ENCODE results near the gene ICAM5. TPM values are rescaled to one million over a fixed set of nuclear protein-coding genes. Genes with fewer than 3 reads are reported as not detected.

ICAM5 gene
- total RNA-seq, 2 donors from 2014 or later: 0.39 to 2.0 TPM

DNA sequence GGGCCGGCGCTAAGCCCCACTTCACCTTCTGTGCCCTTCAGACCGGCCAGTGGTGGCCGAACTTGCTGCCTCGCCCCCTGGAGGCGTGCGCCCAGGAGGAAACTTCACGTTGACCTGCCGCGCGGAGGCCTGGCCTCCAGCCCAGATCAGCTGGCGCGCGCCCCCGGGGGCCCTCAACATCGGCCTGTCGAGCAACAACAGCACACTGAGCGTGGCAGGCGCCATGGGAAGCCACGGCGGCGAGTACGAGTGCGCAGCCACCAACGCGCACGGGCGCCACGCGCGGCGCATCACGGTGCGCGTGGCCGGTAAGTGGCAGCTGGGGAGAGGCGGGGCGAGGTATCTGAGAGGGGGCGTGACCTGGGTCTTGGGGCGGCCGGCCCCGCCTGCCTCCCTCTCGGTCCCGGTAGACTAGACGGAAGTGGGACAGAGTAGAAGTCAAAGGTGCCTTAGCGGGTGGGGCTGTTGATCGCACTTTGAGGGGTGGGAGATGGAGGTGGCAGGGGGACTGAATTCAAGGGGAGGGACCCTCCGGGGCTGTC is 5.6 kb downstream of the ICAM5 start:
- peaks cover 10 to 14% of the 10 kb centered on the region in 2 donors for H3K36me3 Mint-ChIP-seq
- no peaks in the 10 kb centered on the region for H3K9me3 Mint-ChIP-seq
- peak; percentile 52 to 62 for ATAC-seq
- no peak overlapping the region for H3K27ac Mint-ChIP-seq
- DNase-seq (ENCODE audit: low spot score in 2 of 2): peak in 1 of 2 donors; percentile 59

- Mint-ChIP-seq H3K27ac (no peak overlapping the region), H3K9me3 (no peaks in the 10 kb centered on the region), H3K36me3 (peaks cover 10 to 14% of the 10 kb centered on the region in 2 donors)
- DNase-seq (ENCODE audit: low spot score in 2 of 2) (no peak), ATAC-seq (no peak)
These were observed 6.3 kb downstream of the ICAM5 start for GRCh38 chr19:10295847-10296591.

DNA sequence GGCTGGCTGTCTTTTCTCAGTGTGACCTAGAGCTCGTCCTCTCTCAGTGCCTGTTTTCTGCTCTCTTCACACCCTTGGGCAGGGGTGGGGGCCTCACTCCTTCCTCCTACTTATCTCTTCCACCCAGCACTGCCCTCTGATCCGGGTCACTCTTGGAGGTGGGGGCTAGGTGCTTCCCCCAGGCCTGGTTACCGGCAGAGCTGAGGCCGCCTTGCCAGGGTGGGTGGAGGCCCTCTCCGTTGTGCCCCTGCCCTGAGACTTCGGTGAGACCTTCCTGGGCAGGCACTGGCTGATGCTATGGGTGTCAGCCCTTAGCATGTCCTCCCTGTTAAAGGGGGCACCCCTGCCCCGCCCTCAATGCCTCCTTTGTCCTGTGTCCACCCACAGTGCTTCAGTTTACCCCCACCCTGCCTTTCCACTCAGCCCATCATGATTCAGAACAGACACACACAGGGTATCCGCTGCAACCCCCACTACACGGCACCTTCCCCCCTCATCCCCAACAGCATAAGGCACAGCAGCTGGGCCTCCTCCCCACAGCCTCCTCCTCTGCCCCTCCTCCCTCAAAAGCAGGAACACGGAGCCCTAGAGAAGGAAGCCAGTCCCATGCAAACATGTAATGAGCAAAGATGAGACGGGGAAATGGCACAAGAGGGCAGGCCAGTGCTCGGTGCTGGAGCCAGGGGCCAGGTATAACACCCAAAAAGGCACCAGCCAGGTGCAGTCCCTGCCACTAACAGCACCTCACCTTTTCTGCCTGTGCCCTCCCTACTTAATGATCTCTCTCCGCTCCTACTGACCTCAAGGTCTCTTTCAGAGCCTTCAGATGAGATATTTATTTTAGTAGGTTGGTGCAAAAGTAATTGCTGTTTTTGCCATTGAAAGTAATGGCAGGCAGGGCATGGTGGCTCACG is 10.1 kb downstream of the ICAM5 start:
- DNase-seq (ENCODE audit: low spot score in 2 of 2): no peak
- no peaks in the 10 kb centered on the region for H3K9me3 Mint-ChIP-seq
- ATAC-seq: no peak
- peaks cover 4 to 6% of the 10 kb centered on the region in 2 donors for H3K36me3 Mint-ChIP-seq
- H3K27ac Mint-ChIP-seq: peak overlapping the region in 1 of 2 donors; percentile 9

DNA sequence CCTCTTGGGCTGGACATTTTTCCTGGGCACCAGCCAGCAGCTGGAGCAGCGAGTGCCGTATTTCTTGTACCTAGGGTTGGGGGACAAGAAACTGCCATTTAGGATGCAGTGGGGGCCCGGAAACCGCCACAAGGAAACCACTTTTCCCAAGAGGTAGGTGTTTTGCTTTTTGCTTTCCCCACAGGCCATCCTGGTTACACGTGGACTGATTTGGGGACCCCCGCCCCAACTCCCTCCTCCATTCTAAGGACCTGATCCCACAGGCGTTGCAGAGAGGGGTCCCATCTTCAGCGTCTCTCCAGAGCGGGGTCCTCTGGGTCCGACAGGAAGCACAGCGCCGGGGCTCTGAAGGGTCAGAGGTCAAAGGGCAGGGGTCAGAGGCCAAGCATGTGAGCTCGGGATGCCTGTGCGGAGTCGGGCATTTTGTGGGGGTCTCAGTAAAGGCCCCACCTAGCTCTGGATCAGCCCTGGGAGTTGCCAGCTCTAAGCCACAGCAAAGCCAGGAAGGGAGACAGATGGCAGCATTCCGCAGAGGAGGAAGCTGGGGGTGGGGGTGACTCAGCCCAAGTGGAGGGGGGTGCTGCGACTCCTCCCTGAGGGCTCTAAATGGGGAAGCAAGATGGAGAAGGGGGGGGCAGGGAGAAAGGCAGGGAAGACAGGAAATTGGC is 15.5 kb downstream of the ICAM5 start:
- ATAC-seq (no peak), DNase-seq (ENCODE audit: low spot score in 2 of 2) (no peak)
- Mint-ChIP-seq H3K36me3 (peaks cover 0 to 4% of the 10 kb centered on the region in 2 donors), H3K9me3 (no peaks in the 10 kb centered on the region), H3K27ac (peak overlapping the region in 1 of 2 donors; percentile 77)

DNA sequence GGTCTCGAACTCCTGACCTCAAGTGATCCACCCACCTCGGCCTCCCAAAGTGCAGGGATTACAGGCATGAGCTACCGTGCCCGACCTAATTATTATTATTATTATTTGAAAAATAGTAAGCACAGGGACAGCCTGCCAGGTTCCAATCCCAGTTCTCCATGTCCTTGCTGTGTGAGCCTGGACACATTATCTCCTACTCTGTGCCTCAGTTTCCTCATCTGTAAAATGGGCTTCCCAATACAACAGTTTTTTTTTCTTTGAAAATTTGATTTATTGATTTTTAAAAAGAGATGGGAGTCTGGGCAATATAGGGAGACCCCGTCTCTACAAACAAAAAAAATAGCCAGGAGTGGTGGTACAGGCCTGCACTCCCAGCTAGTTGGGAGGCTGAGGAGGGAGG is 16.6 kb downstream of the ICAM5 start:
- ATAC-seq (no peak), DNase-seq (ENCODE audit: low spot score in 2 of 2) (no peak)
- Mint-ChIP-seq H3K36me3 (peaks cover 0 to 4% of the 10 kb centered on the region in 2 donors), H3K9me3 (no peaks in the 10 kb centered on the region), H3K27ac (no peak overlapping the region)

DNA sequence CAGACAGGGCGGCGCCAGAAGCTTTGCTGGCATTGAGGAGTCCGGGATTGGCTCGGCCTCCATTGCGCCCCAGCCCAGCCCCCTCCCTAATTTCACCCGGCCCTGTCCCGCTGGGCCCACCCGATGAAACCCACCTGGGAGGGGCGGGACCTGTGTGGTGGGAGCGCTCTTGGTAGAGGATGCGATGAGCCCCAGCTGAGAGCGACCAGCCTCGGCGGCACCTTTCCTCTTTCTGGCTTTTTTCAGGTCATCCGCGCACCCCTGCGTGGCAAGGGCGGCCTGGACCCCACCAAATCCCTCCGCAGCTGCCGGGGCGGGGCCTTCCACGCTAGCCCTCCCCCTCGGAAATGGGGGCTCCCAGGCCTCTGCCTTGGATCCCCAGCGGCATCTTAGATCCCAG is 19.7 kb downstream of the ICAM5 start, which contains the start of gene ZGLP1:
Gene ZGLP1 (minus strand): TSS at position 393 of the 400 bp plus-strand sequence.
- DNase-seq (ENCODE audit: low spot score in 2 of 2) (no peak), ATAC-seq (no peak)
- H3K27ac Mint-ChIP-seq: no peak within 1 kb of the TSS
- no peaks in the 10 kb centered on the region for H3K9me3 Mint-ChIP-seq
- H3K36me3 Mint-ChIP-seq: peaks cover 0 to 8% of the 10 kb centered on the region in 2 donors

DNA sequence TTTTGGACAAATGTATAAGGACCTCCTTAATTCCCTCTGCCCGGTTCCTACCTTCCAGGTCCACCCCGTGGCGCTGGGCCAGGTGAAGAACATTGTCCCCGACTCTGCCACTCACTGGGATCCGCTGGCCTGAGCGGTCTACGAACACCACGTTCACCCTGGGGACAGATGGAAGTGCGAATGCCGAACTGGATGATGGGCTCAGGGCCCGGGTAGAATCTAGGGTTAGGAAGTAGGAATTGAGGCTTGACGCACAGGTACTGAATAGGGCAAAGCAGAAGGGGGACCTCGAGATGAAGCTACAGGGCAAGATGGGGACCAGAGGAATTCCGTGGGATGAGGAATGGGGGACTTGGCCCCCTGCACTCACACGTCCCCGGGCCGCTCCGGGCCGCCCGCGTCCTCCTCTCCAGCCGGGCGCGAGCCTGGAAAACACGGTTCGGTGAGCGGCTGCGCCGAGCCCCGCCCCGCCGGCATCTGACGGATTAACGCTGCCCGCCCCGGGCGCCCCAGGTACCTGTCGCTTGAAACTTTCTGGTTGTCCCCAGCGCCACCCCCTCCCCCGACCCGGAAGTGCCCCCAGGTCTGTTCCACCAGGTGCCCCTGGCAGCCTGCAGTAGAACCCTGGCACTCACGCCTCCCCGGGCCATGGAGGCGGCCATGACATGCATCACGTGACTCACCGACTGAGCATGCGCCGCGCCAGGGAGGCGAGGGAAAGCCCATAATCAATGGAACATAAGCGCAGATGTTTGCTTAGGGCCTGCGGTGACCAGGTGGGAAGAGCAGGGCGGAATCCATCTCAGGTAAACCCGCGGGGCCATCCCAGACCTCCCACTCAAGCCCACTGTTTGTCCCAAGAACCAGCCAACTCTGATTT is 25.8 kb downstream of the ICAM5 start, which contains the start of gene FDX2:
Gene FDX2 (minus strand): TSS at position 681 of the 880 bp plus-strand sequence. CDS start 19 bp downstream, at position 662.
- Mint-ChIP-seq H3K27ac (peak within 1 kb of the TSS; percentile 65 to 93), H3K36me3 (peaks cover 11 to 24% of the 10 kb centered on the region in 2 donors), H3K9me3 (no peaks in the 10 kb centered on the region)
- ATAC-seq (peak; percentile 87 to 92), DNase-seq (ENCODE audit: low spot score in 2 of 2) (peak; percentile 88 to 93)

DNA sequence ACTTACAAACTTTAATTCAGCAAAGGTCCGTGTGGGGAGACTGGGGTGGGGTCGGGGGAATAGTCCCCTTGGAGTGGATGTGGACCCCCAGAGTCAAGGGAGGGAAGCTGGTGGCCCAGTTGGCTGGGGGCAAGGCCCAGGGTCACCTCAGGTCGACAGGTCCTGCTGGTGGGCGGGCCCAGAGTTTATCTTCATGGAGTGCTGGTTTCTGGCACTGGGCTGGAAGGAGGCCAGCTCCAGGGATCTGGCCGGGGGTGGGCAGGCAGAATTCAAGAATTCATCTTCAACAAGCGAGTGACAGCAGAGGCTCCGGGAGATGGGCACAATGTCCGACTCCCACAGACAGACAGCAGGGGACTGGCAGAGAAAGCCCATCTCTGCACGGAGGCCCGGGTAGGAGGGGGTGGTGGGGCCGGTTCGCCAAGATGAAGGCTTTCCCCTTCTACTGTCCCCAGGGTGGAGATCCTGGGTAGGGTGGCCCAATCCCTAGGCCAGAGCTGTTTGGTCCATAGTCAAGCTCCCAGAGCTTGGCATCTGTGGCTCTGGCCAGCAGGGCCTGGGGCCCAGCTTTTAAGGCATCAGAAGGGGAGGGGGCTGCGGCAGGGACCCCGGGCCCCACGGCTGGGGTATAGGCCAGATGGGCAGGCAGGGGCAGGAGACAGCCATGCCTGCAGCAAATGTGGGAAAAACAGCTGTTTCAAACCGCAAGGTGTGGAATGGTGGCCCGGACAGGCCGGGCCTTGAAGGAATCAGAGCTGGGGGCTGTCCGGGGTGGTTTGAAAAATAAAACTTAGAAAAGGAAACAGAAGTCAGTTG is 26.7 kb downstream of the ICAM5 start:
- Mint-ChIP-seq H3K36me3 (peaks cover 11 to 24% of the 10 kb centered on the region in 2 donors), H3K27ac (peak overlapping the region; percentile 65 to 93), H3K9me3 (no peaks in the 10 kb centered on the region)
- ATAC-seq (peak in 1 of 2 donors; percentile 13), DNase-seq (ENCODE audit: low spot score in 2 of 2) (no peak)

- DNase-seq (ENCODE audit: low spot score in 2 of 2): no peak
- Mint-ChIP-seq H3K36me3 (peaks cover 11 to 24% of the 10 kb centered on the region in 2 donors), H3K9me3 (no peaks in the 10 kb centered on the region), H3K27ac (no peak overlapping the region)
- no peak for ATAC-seq
These were observed 27.5 kb downstream of the ICAM5 start for GRCh38 chr19:10317045-10317856.

DNA sequence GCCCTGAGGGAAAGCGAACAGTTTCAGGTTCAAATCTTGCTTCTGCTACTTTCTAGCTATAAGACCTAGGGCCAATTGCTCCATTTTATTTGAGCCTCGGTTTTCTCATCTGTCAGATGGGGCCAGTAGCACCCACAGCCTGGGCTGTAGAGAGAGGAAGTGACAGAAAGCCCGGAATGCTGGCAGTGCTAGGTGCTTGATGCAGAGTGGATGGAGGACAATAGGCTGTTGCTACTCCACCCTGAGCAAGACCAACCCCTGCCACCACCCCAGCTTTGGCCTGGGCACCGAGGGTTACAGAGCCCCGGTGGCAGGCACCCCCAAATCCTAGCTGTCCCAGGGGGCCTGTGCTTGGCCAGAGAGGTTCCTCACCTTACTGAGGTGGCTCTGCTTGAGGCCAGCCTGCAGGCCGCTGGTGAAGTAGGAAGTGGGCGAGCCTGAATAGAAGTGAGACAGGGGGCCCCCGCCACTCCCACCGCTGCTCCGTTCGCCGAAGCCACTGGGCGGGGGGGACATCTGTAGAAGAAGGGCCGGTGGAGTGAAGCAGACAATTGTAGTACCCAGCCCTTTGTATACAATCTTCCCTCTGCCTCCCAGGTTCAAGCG is 28.2 kb downstream of the ICAM5 start:
- DNase-seq (ENCODE audit: low spot score in 2 of 2): no peak
- no peaks in the 10 kb centered on the region for H3K9me3 Mint-ChIP-seq
- peaks cover 11 to 24% of the 10 kb centered on the region in 2 donors for H3K36me3 Mint-ChIP-seq
- no peak for ATAC-seq
- no peak overlapping the region for H3K27ac Mint-ChIP-seq

DNA sequence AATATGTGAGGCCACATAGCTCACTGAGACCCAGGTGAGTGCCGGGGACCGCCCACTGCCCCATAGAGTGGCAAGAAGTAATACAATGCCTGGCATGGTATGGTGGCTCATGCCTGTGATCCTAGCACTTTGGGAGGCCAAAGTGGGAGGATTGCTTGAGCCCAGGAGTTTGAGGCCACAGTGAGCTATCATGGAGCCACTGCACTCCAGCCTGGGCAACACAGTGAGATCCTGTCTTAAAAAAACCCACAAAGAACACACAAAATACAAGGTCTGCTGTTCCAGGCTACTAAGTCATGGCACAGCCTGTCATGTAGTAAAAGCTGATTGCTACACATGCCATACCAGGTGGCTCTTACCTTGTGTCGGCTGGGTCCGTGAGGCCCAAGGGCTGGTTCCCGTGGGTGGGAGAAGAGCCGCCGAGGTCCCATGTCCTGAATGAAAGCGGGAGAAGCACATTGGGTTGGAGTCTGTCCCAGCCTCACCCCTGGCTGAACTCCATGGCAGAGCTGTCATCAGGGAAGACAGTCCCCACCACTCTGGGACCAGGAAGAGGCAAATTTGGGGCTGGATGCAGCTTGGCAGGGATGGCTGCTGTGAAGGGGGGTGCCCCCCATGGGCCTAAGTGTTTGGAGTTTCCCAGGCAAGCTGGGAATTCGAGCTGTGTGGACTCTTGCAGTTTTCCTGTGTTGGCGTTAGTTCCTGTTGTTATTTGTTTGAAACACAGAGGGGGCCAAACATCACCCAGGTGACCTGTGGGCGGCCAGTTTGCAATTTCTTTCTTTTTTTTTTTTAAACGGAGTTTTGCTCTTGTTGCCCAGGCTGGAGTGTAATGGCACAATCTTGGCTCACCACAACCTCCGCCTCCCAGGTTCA is 29.3 kb downstream of the ICAM5 start:
- Mint-ChIP-seq H3K36me3 (peaks cover 7 to 24% of the 10 kb centered on the region in 2 donors), H3K9me3 (no peaks in the 10 kb centered on the region), H3K27ac (peak overlapping the region in 1 of 2 donors; percentile 55)
- DNase-seq (ENCODE audit: low spot score in 2 of 2) (no peak), ATAC-seq (no peak)

GRCh38 chr19:10320602-10321416 is 31.1 kb downstream of the ICAM5 start:
- peaks cover 0 to 16% of the 10 kb centered on the region in 2 donors for H3K36me3 Mint-ChIP-seq
- peak overlapping the region in 1 of 2 donors; percentile 38 for H3K27ac Mint-ChIP-seq
- DNase-seq (ENCODE audit: low spot score in 2 of 2): no peak
- H3K9me3 Mint-ChIP-seq: no peaks in the 10 kb centered on the region
- peak in 1 of 2 donors; percentile 11 for ATAC-seq
